Medulla oblongata (tissue), 1 donor: ENCODE data around the gene ZNF518B.
"Not testable (repeated sequence)": the region's sequence is repeated elsewhere in the genome, so short reads cannot be mapped to it uniquely, and the experiment has no call there.

Experiments used
- DNase-seq: peaks from one replicate; pipeline ENCODE4 v3.0.0-alpha.2; 2015; ENCODE audit errors: extremely low spot score

Gene ZNF518B

GRCh38 chr4:10456260-10456594 is 999 bp downstream of the ZNF518B start:
- no peak for DNase-seq

GRCh38 chr4:10455133-10455532 is 2.1 kb downstream of the ZNF518B start:
- no peak for DNase-seq

- DNase-seq: no peak
Measured at GRCh38 chr4:10454726-10455125, 2.5 kb downstream of the ZNF518B start.

DNA sequence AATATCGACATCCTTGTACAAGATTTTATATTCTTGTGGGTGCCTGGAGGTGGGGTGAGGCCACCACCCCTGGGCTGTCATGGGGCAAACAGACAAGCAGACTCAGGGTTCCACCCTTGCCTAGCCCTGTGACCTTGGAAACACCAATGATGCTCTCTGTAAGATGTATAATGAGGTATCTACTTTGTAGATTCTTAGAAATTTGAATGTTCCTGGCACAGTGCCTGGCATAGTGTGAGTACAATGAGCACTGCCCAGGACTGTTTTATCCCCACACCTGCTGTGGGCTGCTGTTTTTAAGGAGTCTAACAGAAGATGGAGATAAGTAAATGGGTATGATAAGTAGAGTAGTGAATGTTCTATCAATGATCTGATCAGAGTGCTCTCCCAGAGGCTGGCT is 3.1 kb downstream of the ZNF518B start:
- DNase-seq: no peak

DNA sequence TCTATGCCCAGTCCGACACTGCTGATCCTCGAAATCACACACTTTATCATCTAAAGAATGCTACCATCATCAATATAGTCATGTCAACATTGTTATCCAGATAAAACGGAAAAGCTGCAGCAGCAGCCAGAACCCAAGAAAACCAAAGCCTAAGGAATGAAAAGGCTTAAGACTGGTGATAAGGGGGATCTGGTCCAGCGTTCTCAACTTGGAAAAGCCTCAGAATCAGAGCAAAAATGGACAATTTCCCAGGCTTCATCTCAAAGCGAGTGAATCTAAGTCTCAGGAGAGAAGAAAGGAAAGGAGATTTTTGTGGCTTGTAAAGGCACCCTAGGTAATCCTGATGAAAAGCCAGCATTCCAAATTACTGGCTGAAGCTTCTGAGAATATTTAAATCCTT is 8.2 kb downstream of the ZNF518B start:
- no peak for DNase-seq

DNA sequence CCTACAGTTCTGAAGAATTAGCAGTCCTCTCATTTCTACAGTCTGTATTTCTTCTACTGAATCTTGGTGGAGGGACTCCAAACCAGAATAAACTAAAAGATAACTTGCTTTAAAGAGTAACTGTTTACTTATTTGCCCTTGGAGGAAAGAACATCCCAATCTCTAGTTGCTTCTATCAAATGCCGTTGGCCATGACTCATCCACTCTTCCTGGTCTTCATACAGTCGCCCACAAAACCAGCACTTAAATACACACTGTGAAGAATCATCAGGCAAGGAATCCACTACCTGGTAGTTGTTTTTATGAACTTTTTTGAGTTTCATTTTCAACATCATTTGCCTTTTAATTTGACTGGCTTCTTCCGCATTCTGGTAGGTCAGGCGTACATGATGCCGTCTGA is 14.2 kb downstream of the ZNF518B start:
- no peak for DNase-seq

DNA sequence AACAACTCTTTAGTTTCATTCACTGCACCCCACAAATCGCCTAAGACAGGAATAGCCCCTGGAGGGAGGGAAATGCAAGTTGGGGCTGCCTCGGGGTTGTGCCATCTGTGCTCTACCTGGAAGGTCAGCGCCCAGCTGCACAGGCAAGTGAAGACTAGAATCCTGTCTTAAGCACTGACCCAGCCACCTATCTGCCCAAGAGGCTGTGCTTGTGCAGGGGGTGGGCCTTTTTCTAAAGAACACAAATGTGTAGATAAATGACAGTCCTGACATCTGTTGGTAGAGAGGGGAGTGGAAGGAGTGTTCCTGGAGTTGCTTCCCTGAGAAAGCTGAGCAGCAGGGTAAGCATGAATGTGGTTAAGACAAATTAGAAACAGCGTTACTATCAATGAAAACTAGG is 15.7 kb downstream of the ZNF518B start:
- no peak for DNase-seq

DNA sequence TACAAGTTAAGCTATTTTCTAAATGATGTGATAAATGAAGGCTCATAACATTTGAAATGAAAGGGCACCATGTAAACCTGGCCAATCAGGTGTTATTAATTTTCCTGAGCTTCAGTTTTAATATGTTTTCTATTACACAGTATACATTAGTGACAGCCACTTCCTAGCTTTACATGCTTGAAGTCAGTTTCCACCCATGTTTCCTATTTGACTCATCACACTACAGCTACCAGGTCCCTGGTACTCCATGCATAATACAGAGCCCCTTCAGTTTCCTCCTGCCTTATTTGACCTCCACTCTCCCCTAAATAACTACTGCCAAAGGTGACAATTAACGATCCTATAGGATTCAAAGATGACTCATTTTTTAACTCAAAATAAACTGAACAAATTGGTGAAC is 18.3 kb downstream of the ZNF518B start:
- no peak for DNase-seq

- no peak for DNase-seq
Measured at GRCh38 chr4:10437735-10438134, 19.5 kb downstream of the ZNF518B start.

DNA sequence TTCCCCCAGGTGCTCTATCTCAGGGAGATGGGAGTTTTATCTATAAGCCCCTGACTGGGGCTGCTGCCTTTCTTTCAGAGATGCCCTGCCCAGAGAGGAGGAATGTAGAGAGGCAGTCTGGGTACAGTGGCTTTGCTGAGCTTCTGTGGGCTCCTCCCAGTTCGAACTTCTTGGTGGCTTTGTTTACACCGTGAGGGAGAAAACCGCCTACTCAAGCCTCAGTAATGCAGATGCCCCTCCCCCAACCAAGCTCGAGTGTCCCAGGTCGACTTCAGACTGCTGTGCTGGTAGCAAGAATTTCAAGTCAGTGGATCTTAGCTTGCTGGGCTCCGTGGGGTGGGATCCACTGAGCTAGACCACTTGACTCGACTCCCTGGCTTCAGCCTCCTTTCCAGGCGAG is 29.5 kb downstream of the ZNF518B start:
- not testable (repeated sequence) for DNase-seq

- no peak for DNase-seq
Measured at GRCh38 chr4:10421344-10422055, 35.7 kb downstream of the ZNF518B start.

DNA sequence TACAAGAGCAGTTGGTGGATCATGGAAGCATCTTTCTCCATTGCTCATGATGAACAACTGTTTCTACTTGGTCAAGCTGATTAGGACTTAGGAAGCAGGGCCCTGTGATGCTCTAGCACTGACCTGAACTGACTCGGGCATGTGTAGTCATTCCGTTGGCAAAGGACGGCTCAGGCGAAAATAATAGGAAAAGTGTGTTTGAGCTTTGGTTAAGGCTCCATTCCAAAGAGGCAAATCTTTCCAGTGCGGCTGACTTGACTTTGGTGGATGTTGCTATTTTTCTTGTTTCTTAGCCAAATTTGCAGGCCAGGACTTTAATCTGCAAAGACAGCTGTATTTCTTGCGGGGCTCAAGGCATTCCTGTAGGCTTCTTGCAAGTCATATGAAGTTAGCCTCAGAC is 39.5 kb downstream of the ZNF518B start:
- DNase-seq: no peak

GRCh38 chr4:10416441-10416840 is 40.8 kb downstream of the ZNF518B start:
- no peak for DNase-seq

GRCh38 chr4:10413177-10413576 is 44.0 kb downstream of the ZNF518B start:
- DNase-seq: no peak

DNA sequence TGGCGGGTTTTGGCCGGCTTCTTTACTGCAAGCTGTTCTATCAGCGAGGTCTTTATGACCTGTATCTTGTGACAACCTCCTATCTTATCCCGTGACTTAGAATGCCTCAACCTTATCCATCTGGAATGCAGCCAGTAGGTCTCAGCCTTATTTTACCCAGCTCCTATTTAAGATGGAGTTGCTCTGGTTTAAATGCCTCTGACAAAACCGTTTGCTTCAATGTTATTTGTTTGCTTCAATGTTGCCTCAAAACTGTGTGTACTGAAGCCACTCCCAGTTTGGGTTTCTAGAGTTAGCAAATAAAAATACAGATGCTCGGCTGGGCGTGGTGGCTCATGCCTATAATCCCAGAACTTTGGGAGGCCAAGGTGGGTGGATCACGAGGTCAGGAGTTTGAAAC is 51.6 kb downstream of the ZNF518B start:
- DNase-seq: no peak

- DNase-seq: peak; percentile 79
Measured at GRCh38 chr4:10403633-10404445, 53.4 kb downstream of the ZNF518B start.

- no peak for DNase-seq
Measured at GRCh38 chr4:10395971-10396580, 61.1 kb downstream of the ZNF518B start.
